ENCODE measurements around the gene TMEM175.

Gene TMEM175

DNA sequence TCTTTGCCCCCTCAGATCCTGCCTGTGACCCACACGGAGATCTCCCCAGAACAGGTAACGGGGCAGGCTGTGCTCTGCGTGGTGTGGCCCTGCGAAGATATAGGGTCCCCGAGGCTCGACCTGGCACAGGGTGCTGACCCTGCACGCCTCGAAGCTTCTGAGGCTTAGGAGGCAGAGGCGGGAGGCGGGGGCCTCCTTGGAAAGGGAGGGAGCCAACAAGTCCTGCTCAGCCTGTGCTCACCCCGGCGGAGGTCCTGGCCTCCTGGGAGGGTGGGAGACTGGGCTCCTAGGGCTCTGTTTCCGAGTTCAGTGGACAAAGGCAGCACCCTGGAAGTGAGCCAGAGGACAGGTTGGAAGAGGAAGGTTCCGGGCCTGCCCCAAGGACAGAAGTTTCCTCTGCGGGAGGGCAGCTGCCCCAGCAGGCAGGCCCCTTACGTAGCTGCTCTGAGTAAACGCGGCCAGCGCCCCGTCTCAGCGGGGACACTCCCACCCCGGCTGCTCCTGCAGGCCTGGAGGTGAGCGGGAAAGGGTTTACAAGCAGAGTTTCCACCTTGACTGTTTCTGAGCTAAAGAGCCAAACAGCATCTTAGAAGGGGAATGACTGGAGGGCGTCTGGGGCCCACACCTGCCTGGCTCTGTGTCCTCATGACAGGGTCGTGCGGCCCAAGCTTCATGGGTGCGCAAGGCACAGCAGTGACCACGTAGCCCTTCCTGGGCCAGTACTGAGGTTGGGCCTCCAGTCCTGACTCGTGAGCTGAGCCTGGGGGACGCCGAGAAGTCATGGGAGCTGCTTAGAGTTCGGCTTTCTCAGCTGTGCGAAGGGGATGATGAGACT, 16.1 kb downstream of the TMEM175 start:
- no peak for DNase-seq

DNA sequence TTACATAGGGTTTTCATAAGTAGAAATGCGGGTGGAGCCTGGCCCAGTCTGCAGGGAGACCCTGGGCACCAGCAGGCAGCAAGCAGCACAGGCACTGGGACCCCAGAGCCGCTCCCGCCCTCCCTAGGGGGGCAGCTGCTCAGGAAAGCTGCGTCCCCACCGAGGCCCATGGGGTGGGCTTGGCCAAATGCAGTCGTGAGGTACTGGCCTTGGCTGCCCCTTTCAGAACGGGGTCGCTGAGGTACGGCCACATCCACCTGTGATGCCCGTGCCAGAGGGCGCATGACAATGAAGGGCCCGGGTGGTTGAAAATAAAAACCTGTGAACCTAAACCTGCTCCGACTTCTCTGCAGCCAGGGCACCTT, 16.7 kb downstream of the TMEM175 start:
- no peak for DNase-seq

DNA sequence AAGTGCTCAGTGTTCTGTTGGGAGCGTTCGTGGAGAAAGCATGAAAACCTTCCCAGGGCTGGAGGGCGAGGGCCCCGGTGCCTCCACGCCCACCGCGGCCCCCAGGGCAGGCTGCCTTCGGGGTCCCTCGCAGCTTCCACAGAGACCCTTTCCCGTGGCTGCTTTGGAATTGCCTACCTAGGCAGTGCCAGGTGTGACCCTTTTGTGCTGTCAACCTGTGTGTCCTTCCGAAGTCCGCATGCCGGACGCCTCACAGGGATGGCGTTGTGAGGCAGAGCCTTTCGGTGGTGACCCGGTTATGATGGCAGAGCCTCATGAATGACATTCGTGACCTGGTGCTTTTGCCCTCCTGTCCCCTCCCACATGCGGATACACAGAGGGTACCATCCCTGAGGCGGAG, 17.4 kb downstream of the TMEM175 start:
- no peak for DNase-seq

GRCh38 chr4:950136-951020, 18.1 kb downstream of the TMEM175 start:
- no peak for DNase-seq

DNA sequence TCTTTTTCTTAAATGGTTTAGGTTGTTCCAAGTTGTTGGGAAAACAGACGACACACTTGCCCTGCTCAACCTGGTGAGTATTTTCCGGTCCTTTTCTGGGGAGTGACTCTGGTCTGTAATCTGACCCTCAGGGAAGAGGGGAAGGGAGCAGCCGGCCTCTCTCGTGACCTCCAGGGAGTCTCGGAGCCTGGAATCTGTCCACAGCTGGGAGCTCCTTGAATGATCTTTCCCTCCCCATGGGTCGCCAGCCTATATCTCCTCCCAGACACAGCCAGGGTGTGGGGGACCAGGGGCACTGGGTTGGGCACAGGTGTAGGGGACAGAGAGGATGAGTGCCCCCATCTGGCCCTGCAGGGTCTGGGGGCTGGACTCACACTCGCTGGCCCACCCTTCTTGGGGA, 18.9 kb downstream of the TMEM175 start:
- no peak for DNase-seq

DNA sequence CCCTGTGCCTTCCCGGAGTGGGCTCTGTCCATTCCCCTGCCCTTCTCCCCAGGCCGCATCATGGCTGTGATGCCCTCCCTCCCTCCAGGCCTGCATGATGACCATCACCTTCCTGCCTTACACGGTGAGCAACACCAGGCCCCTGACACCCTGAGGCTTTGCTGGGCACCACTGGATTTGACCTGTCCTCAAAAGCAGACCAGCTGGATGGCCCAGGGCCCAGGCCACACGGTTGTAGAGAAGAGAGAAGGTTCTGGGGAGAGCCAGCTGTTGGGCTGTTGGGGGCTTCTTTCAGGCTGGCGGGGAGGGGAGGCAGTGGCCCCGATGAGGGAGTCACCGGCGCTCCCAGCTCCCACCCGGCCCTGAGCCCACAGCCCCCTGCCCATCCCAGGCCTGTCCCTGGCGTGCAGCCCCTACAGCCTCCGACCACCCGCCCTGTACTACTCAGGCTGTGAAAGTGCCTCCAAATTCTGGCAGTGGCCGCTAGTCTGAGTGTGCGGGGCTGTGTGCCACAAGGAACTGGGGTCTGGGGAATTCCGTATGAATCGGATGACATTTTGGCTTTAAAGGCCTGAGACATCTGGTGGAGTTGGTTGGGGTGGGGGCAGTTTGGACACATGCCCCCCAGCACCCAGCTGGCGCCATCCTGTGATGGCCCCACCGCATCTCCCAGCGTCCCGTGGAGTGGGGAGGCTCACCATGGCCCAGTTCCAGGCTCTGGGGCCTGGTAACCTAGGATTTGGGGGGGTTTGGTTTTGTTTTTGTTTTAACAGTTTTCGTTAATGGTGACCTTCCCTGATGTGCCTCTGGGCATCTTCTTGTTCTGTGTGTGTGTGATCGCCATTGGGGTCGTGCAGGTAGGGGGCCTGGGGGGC, 19.6 kb downstream of the TMEM175 start:
- DNase-seq, result no peak

- no peak for DNase-seq
Observed at GRCh38 chr4:952881-953573, 20.8 kb downstream of the TMEM175 start.

GRCh38 chr4:953574-953915, 21.3 kb downstream of the TMEM175 start:
- no peak for DNase-seq

GRCh38 chr4:954211-955020, 22.2 kb downstream of the TMEM175 start:
- DNase-seq, result no peak

DNA sequence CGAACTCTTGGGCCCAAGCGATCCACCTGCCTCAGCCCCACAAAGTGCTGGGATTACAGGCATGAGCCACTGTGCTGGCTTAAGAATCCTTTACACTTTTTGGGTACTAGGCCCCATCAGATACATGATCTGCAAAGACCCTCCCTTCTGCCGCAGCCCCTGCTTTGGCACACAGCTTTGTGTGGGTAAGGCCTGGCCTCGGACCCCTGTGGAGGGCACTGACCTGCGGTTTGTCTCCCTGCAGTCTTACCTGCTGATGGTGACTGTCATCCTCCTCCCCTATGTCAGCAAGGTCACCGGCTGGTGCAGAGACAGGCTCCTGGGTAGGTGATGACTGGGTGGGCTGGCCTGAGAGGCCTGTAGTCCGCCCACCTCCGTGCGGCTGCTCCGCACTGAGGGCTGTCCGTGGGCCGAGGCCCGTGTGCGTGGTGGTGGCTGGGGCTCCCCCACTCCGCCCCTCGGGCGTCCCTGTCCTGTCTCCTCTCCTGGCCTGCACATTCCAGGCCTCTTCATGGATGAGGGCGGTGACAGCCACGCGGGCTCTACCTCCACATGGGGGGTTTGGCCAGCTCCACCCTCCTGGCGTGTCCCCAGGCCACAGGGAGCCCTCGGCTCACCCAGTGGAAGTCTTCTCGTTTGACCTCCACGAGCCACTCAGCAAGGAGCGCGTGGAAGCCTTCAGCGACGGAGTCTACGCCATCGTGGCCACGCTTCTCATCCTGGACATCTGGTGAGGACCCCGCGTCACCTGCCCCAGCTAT, 23.1 kb downstream of the TMEM175 start:
- DNase-seq, result no peak

DNA sequence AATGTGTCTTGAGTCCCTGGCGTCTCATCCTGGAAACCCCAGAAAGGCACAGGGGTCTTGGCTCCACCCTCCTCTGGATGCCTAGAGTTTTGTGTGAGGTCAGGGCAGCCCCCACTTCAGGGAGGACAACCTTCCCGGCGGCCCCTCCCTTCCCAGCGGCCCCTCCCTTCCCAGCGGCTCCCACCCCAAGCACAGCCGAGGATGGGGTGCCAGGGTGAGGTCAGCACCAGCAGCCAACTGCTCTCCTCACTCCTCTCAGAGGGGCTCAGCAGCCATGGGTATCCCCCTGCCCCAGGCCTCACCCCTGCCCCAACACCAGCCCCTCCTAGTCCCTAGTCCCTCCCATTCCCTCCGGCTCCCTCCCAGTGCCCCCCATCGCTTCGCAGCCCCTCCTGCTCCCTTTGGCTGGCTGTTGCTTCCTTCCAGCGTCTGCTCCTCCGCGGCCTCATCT, 23.7 kb downstream of the TMEM175 start:
- DNase-seq, result no peak

- no peak for DNase-seq
Observed at GRCh38 chr4:956531-957230, 24.4 kb downstream of the TMEM175 start.

GRCh38 chr4:957231-957580, 24.9 kb downstream of the TMEM175 start:
- DNase-seq, result no peak

GRCh38 chr4:957581-958313, 25.5 kb downstream of the TMEM175 start:
- DNase-seq, result no peak

- DNase-seq, result no peak
Observed at GRCh38 chr4:958314-958665, 26.0 kb downstream of the TMEM175 start.

DNA sequence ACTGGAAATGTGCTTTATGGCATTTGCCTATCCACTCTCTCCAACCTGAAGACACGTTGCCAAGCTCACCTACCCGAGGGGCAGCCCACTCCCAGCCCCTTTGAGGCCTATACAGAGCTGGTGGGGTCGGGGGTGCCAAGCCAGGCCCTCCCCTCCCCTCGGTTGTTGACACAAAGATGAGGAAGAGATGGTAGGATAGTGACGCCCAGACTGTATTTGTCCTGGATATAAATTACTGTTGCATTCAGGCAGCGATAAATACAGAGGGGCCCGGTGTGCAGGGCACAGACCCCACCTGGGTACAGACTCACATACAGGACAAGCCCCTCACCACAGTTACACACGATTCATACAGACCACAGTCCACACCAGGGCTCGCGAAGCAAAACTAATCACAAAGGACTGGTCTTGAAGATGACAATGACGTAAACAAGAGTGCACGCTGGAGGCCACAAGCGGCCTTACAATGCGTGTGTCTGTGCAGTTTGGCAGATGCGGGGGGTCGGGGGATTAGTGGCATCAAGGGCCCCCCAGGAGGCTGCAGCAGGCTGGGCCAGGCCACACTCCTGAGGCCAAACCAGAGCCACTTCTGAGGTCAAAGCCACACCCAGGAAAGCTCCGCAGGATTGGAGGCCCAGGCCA, 26.6 kb downstream of the TMEM175 start:
- no peak for DNase-seq

DNA sequence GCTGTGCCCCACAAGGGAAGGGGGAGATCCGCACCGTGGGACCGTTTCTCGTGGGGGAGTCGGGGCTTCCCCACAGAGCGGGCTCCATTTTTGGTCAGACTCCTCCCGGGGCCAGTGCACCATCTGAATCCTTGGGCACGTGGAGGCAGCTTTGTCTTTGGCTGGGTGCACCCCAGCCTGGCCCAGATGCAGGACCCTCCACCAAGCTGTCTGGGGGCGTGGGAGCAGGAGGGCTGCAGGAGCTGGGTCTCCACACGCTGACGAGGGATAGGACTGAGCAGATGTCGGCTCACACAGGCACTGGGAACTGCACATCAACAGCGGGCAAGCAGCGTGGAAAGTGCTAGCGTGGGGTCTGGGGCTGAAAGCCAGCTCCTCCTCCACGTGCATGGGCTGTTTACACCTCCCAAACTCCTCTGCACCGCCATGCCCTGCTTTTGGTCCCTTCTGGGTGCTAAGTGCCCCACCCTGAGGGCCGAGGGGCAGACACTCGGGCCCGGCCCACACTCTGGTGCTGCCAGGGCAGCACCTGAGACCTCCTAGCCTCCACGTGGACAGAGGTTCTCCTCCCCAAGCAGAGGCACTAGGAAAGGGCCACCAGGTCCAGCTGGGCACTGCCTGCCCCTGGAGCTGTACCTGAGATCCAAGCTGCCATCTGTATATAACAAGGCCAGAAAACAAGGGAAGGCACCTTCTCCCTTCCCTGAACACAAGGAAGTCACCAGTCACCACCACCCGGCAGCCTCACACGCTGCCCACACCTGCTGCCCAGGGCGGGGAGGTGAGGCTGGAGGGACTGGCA, 27.3 kb downstream of the TMEM175 start:
- DNase-seq, result no peak

DNA sequence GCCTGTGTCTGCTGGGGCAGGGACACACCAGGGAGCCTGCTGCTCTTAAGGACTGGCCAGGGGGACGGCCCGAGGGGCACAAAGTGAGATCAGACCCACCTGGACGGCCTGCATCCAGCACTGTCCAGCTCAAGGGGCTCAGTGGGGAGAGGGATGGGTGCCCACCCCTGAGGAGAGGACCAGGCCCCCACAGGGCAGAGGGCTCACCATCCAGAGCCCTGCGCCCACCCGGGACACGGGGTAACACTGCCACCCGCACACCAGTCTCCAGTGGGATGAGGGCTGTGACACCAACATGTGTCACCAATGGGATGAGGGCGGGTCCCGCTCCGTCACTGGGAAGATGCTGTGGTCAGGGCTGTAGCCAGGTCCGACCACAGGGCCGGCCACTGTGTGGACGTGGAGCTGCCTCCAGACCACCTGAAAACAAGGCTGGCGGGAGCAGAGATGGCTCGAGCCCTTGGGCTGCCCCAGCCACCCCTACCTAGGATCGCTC, 27.9 kb downstream of the TMEM175 start:
- no peak for DNase-seq

Data from activated CD8-positive, alpha-beta memory T cell treated with anti-CD3 and anti-CD28 coated beads for 24 hours (primary cell).